K562 (cell line): ENCODE data around the gene DR1. TPM values are rescaled to one million over a fixed set of nuclear protein-coding genes. Genes with fewer than 3 reads are reported as not detected.

Experiments
- ATAC-seq: fragments of 200-7000 bp; cut with Tn5 transposase; 3 replicates; pipeline ENCODE4 v1.9.1; 2020; ENCODE audit warnings: moderate library complexity
- BruUV-seq: library from RNA; stranded (reverse); fragments of 400-500 nt; replicated peaks from 2 replicates; lab custom pipeline; 2021; lab: Mats Ljungman, UMichigan
- CTCF ChIA-PET: fragments of 300-600 bp; formaldehyde crosslinking; extraction: SDS; loops from one replicate; lab custom pipeline; 2021; ENCODE audit warnings: low intra/inter-chr PET ratio; lab: Yijun Ruan, JAX
- POLR2A ChIA-PET: fragments of 300-600, 350-650 bp; sonication (Branson Sonifier 250); formaldehyde crosslinking; extraction: SDS; loops from one replicate; lab custom pipeline; 2021; ENCODE audit warnings: antibody characterized with exemption, inconsistent platforms; lab: Yijun Ruan, JAX
- DNase-seq, 4 experiments: peaks; one replicate each; pipeline versions ENCODE4 v3.0.0 to v3.0.0-alpha.2; 2011 to 2018; ENCODE audit warnings: low spot score in 3 of 4, mixed read lengths in 3 of 4; ENCODE audit errors: extremely low read depth in 1 of 4
- FAIRE-seq: peaks from 2 replicates; lab custom pipeline; 2011; peaks lifted over from hg19 to GRCh38; lab: Jason Lieb, UNC
- H2AFZ ChIP-seq: 2 replicates; pipeline ENCODE4 v1.6.0; 2011; ENCODE audit warnings: low read depth, low read length, control low read depth, inconsistent platforms
- H3K27ac ChIP-seq: fragments of 200-600 bp; 3 replicates; pipeline ENCODE4 v1.8.0; 2011; ENCODE audit warnings: low read depth, mild to moderate bottlenecking, control low read depth, inconsistent platforms, low read length, moderate library complexity, mixed read lengths; ENCODE audit errors: extremely low read depth
- H3K27me3 ChIP-seq, 2 experiments: fragments of 300-600 bp in 1 of 2; 2 replicates in 1 of 2; 3 replicates in 1 of 2; pipeline versions ENCODE4 v1.6.0 to v1.8.0; 2011; ENCODE audit warnings: inconsistent platforms in 2 of 2, low read length in 2 of 2, mild to moderate bottlenecking in 1 of 2, mixed read lengths in 1 of 2, moderate library complexity in 1 of 2; ENCODE audit not compliant: control insufficient read depth in 2 of 2, insufficient read depth in 2 of 2
- H3K36me3 ChIP-seq: fragments of 300-600 bp; 3 replicates; pipeline ENCODE4 v1.8.0; 2011; ENCODE audit warnings: mild to moderate bottlenecking, low read length, inconsistent platforms; ENCODE audit not compliant: control insufficient read depth, insufficient read depth
- H3K4me1 ChIP-seq, 2 experiments: fragments of 200-600 bp in 1 of 2; replicated peaks in 1 of 2; 2 replicates in 1 of 2; 3 replicates in 1 of 2; pipeline versions ENCODE4 v1.5.1 to v1.8.0; 2011; ENCODE audit warnings: inconsistent platforms in 2 of 2, low read length in 2 of 2, mild to moderate bottlenecking in 1 of 2, mixed read lengths in 1 of 2, moderate library complexity in 1 of 2; ENCODE audit not compliant: control insufficient read depth in 2 of 2, insufficient read depth in 2 of 2
- H3K4me2 ChIP-seq: 2 replicates; pipeline ENCODE4 v1.6.1; 2011; ENCODE audit warnings: low read length, control low read depth, inconsistent platforms, mixed read lengths; ENCODE audit not compliant: insufficient read depth
- H3K4me3 ChIP-seq: fragments of 200-600 bp; sonication (generic), shearing (Covaris generic); 2 replicates; pipeline ENCODE4 v1.5.1; 2016; ENCODE audit warnings: control low read depth, inconsistent platforms
- H3K79me2 ChIP-seq: fragments of 200-600 bp; 3 replicates; pipeline ENCODE4 v1.8.0; 2011; ENCODE audit warnings: low read length, inconsistent platforms; ENCODE audit not compliant: control insufficient read depth, insufficient read depth
- H3K9ac ChIP-seq, 2 experiments: 2 replicates each; pipeline versions ENCODE4 v1.6.0 to v1.6.1; 2011; ENCODE audit warnings: low read depth in 2 of 2, low read length in 2 of 2, control low read depth in 1 of 2, inconsistent platforms in 1 of 2, mild to moderate bottlenecking in 1 of 2, mixed read lengths in 1 of 2; ENCODE audit not compliant: insufficient read depth in 1 of 2
- H3K9me1 ChIP-seq: one replicate; pipeline ENCODE4 v1.6.0; 2011; ENCODE audit warnings: inconsistent platforms, mild to moderate bottlenecking, low read length, moderate library complexity; ENCODE audit not compliant: control insufficient read depth, insufficient read depth
- H3K9me3 ChIP-seq: replicated peaks from 2 replicates; pipeline ENCODE4 v1.5.1; 2011; ENCODE audit warnings: low read depth, low read length, inconsistent platforms; ENCODE audit not compliant: control insufficient read depth, insufficient read depth
- H4K20me1 ChIP-seq: replicated peaks from 2 replicates; pipeline ENCODE4 v1.6.1; 2011; ENCODE audit warnings: low read length, inconsistent platforms, mixed read lengths; ENCODE audit not compliant: control insufficient read depth, insufficient read depth
- CBFB ChIP-seq: sonication (generic); formaldehyde crosslinking; IDR thresholded peaks from 2 replicates; pipeline ENCODE4 v1.4.0; 2020; ENCODE audit warnings: mild to moderate bottlenecking, missing genetic modification reagents
- GABPB2 ChIP-seq: fragments of 250-450 bp; sonication (Bioruptor Pico); conservative IDR thresholded peaks from 2 replicates; pipeline ENCODE4 v1.5.1; 2021; ENCODE audit warnings: mild to moderate bottlenecking
- HDAC6 ChIP-seq: IDR thresholded peaks from 2 replicates; pipeline ENCODE4 v1.6.1; 2012; ENCODE audit warnings: low read depth, mild to moderate bottlenecking, control low read depth, inconsistent platforms, low read length, moderate library complexity
- JUN ChIP-seq, 2 experiments: sonication (generic) in 1 of 2; formaldehyde crosslinking in 1 of 2; IDR thresholded peaks; 2 replicates each; pipeline versions ENCODE4 v1.6.1 to v1.8.0; 2012 to 2022; ENCODE audit warnings: borderline replicate concordance in 2 of 2, mild to moderate bottlenecking in 2 of 2, improper control_type of control experiment in 1 of 2, low read depth in 1 of 2, low read length in 1 of 2, missing genetic modification reagents in 1 of 2
- KDM4B ChIP-seq, 2 experiments: fragments of 450-650 bp in 1 of 2; sonication (generic) in 1 of 2; IDR thresholded peaks; 2 replicates each; pipeline ENCODE4 v1.6.1; 2016 to 2017; ENCODE audit warnings: borderline replicate concordance in 2 of 2, antibody characterized with exemption in 1 of 2, low read depth in 1 of 2, mild to moderate bottlenecking in 1 of 2
- NCOA2 ChIP-seq, 2 experiments: fragments of 450-650 bp; IDR thresholded peaks; 2 replicates each; pipeline ENCODE4 v1.6.1; 2018; ENCODE audit warnings: mild to moderate bottlenecking in 2 of 2, moderate library complexity in 1 of 2; ENCODE audit not compliant: partially characterized antibody in 2 of 2
- NFE2L1 ChIP-seq: fragments of 450-650 bp; IDR thresholded peaks from 2 replicates; pipeline ENCODE4 v1.6.1; 2016; ENCODE audit warnings: missing genetic modification characterization, low read depth, mild to moderate bottlenecking, missing compliant biosample characterization, moderate library complexity, borderline replicate concordance
- RBM14 ChIP-seq: fragments of 200-400 bp; formaldehyde crosslinking; IDR thresholded peaks from 2 replicates; pipeline ENCODE4 v1.6.1; 2018; ENCODE audit warnings: low read depth, mild to moderate bottlenecking, low read length, moderate library complexity, borderline replicate concordance; ENCODE audit not compliant: insufficient read depth
- RCOR1 ChIP-seq, 2 experiments: IDR thresholded peaks; 2 replicates each; pipeline ENCODE4 v1.6.1; 2012; ENCODE audit warnings: low read depth in 2 of 2, low read length in 2 of 2, borderline replicate concordance in 1 of 2, improper control_type of control experiment in 1 of 2
- TAF1 ChIP-seq: IDR thresholded peaks from 2 replicates; pipeline ENCODE4 v1.6.1; 2011; ENCODE audit warnings: mild to moderate bottlenecking, low read length, moderate library complexity; ENCODE audit not compliant: insufficient read depth, control insufficient read depth, severe bottlenecking; ENCODE audit errors: extremely low read depth
- TFAM ChIP-seq: fragments of 250-450 bp; sonication (Bioruptor Pico); conservative IDR thresholded peaks from 2 replicates; pipeline ENCODE4 v1.5.0; 2021; ENCODE audit warnings: mild to moderate bottlenecking, moderate library complexity
- XRCC4 ChIP-seq: IDR thresholded peaks from one replicate; pipeline ENCODE4 v1.6.1; 2011; ENCODE audit not compliant: insufficient read depth, insufficient read length; ENCODE audit errors: extremely low read depth
- ZNF668 ChIP-seq: fragments of 250-450 bp; sonication (Bioruptor Pico); IDR thresholded peaks from 2 replicates; pipeline ENCODE4 v1.8.0; 2022; ENCODE audit warnings: mild to moderate bottlenecking, inconsistent platforms
- WGBS: fragments of 100-300 bp; shearing (Covaris generic); methylation state at CpG from one replicate; pipeline ENCODE4 v1.1.6; 2016; ENCODE audit warnings: low coverage, mixed read lengths; ENCODE audit not compliant: insufficient coverage; ENCODE audit errors: missing lambda C conversion rate; 5-methylcytosine and 5-hydroxymethylcytosine counted together
- in situ Hi-C: fragments of 300-500 bp; cut with MboI; formaldehyde crosslinking; loops from 4 replicates; pipeline ENCODE4 v1.15.0; 2018; ENCODE audit warnings: inconsistent platforms, mixed read lengths
- intact Hi-C: fragments of 100-400 bp; cut with micrococcal nuclease; formaldehyde crosslinking; loops from 2 replicates; pipeline ENCODE4 v1.14.2; 2022
- polyA plus RNA-seq, 8 experiments: library from polyadenylated mRNA; depleted of rRNA in 4 of 8; stranded (reverse) in 5 of 8; unstranded in 3 of 8; fragments of >200 nt; fragmentation: Nextera tagmentation in 2 of 8; fragmentation: Illumina TruSeq in 1 of 8; extraction: Ambion mirVana in 2 of 8; extraction: Trizol in 1 of 8; gene quantifications; 2 replicates each; pipeline versions ENCODE4 v1.2.1 to v1.2.3, GENCODE V29; 2011 to 2014; ENCODE audit warnings: inconsistent platforms in 1 of 8, missing spikeins in 1 of 8
- total RNA-seq, 7 experiments: library from RNA; depleted of rRNA in 6 of 7; stranded (reverse); fragments of >200 nt in 6 of 7; fragmentation: Illumina TruSeq in 2 of 7; extraction: Trizol in 2 of 7; gene quantifications; 2 replicates each; pipeline versions ENCODE4 v1.2.1 to v1.2.3, GENCODE V29; 2011 to 2021; ENCODE audit warnings: low replicate concordance in 1 of 7
- TF ChIP-seq, protein P1 (sequence below), 2 experiments: fragments of 200-800 bp in 1 of 2; sonication (Bioruptor generic) in 1 of 2; sonication (generic) in 1 of 2; formaldehyde crosslinking in 1 of 2; IDR thresholded peaks in 1 of 2; conservative IDR thresholded peaks in 1 of 2; 2 replicates each; pipeline versions ENCODE4 v1.5.0 to v1.6.1; 2016 to 2020; ENCODE audit warnings: missing compliant biosample characterization in 1 of 2, missing genetic modification characterization in 1 of 2, missing genetic modification reagents in 1 of 2
- TF ChIP-seq, protein P2 (sequence below): fragments of 450-650 bp; formaldehyde crosslinking; IDR thresholded peaks from 2 replicates; pipeline ENCODE4 v1.4.0; 2020; ENCODE audit warnings: mild to moderate bottlenecking, moderate library complexity

DR1 gene
- total and polyA plus RNA-seq, 9 of the 15 experiments (the other 6 are each of a cell fraction or from before 2014, with no cell fraction given): 8.1 to 78.8 (median 46.3) TPM

DNA sequence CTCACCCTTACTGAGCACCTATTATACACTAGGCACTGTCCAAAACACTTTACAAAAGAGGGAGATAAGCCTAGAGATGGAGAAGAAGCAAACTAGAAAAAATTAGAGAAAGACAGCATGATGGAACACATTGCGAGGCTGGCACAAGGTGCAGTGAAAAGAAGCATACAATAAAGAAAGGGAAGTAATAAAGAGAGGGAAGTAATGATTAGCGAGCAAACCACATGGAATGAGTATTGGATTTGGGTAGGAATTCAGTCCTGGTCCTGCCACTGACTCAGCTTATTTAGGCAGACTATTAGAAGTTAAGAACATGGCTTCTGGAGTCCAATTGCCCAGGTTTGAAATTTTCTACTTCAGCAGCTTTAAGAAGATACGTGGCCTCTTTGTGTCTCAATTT, 69.6 kb downstream of the DR1 start (continued):
- TF ChIP-seq TAF1 (no peak), RCOR1 (IDR thresholded peaks at IDR 0.05; ENCODE audit: borderline replicate concordance in 1 of 2, low read depth in 2 of 2, low read length in 2 of 2) (no peak), TFAM (CRISPR knock-in tag) (no peak), ZNF668 (CRISPR knock-in tag) (no peak)
- TF ChIP-seq, all 486 proteins: peak for 0

DNA sequence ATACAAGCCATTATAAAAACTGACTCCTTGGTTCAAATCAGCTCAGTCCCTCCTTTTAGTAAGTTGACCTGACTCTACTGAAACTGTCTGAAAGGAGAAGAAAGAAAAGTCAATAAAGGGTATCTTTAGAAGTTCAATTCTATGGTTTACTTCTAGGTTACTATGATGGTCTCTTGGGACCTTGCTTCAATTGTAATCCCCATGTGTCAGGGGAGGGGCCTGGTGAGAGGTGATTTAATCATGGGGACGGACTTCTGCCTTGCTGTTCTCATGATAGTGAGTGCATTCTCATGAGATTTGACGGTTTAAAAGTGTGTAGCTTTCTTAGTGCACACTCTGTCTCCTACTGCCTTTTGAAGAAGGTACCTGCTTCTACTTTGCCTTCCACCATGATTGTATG, 70.5 kb downstream of the DR1 start:
- Histone ChIP-seq H3K4me2 (no peak overlapping the region), H3K36me3 (no peaks in the 10 kb centered on the region), H3K9me1 (no peaks in the 10 kb centered on the region), H4K20me1 (no peaks in the 10 kb centered on the region), H3K4me1 (no peaks in the 10 kb centered on the region), H3K4me3 (no peak overlapping the region), H2AFZ (no peak overlapping the region), H3K79me2 (no peaks in the 10 kb centered on the region), H3K9me3 (no peaks in the 10 kb centered on the region), H3K27me3 (peaks cover 0 to 4% of the 10 kb centered on the region in 2 experiments; a peak in 2 of 5 replicates), H3K27ac (no peak overlapping the region), H3K9ac (no peak overlapping the region)
- in situ Hi-C loops: no loop called here
- intact Hi-C loops: no loop called here
- WGBS: 6% methylated on average over 2 of the region's 2 CpGs
- CTCF ChIA-PET: no interaction called here
- no peak for FAIRE-seq
- POLR2A ChIA-PET: no interaction called here
- no TSS peak for BruUV-seq
- no peak for DNase-seq
- no peak for ATAC-seq
- TF ChIP-seq KDM4B (IDR thresholded peaks at IDR 0.05; ENCODE audit: borderline replicate concordance in 2 of 2, low read depth in 1 of 2) (no peak), JUN (IDR thresholded peaks at IDR 0.05; ENCODE audit: borderline replicate concordance, low read depth, low read length) (no peak), JUN (CRISPR knock-in tag; IDR thresholded peaks at IDR 0.05; ENCODE audit: borderline replicate concordance) (no peak), NCOA2 (IDR thresholded peaks at IDR 0.05; ENCODE audit: partially characterized antibody in 2 of 2) (no peak), NFE2L1 (tag) (no peak), HDAC6 (no peak), RBM14 (no peak), GABPB2 (no peak), XRCC4 (no peak), CBFB (CRISPR knock-in tag) (no peak)
- TF ChIP-seq, protein P1, sequence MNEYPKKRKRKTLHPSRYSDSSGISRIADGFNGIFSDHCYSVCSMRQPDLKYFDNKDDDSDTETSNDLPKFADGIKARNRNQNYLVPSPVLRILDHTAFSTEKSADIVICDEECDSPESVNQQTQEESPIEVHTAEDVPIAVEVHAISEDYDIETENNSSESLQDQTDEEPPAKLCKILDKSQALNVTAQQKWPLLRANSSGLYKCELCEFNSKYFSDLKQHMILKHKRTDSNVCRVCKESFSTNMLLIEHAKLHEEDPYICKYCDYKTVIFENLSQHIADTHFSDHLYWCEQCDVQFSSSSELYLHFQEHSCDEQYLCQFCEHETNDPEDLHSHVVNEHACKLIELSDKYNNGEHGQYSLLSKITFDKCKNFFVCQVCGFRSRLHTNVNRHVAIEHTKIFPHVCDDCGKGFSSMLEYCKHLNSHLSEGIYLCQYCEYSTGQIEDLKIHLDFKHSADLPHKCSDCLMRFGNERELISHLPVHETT (CRISPR knock-in tag; conservative IDR thresholded peaks at IDR 0.05 in 1 of 2, IDR thresholded peaks at IDR 0.05 in 1 of 2): no peak
- TF ChIP-seq, protein P2, sequence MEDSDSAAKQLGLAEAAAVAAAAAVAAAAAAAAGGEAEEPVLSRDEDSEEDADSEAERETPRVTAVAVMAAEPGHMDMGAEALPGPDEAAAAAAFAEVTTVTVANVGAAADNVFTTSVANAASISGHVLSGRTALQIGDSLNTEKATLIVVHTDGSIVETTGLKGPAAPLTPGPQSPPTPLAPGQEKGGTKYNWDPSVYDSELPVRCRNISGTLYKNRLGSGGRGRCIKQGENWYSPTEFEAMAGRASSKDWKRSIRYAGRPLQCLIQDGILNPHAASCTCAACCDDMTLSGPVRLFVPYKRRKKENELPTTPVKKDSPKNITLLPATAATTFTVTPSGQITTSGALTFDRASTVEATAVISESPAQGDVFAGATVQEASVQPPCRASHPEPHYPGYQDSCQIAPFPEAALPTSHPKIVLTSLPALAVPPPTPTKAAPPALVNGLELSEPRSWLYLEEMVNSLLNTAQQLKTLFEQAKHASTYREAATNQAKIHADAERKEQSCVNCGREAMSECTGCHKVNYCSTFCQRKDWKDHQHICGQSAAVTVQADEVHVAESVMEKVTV (CRISPR knock-in tag): no peak
